Stomach (tissue), 4 donors: ENCODE results near the gene ARID5B.

Experiments used
- CTCF ChIP-seq, 7 experiments: fragments of 450-650 bp in 4 of 7; fragments of 200-600 bp in 3 of 7; sonication (generic) in 3 of 7; IDR thresholded peaks; one replicate each; pipeline ENCODE4 v1.5.1; 2016 to 2019; ENCODE audit warnings: antibody characterized with exemption in 7 of 7, control low read depth in 2 of 7, mild to moderate bottlenecking in 1 of 7
- POLR2AphosphoS5 ChIP-seq, 3 donors: sonication (generic); formaldehyde crosslinking; IDR thresholded peaks; one replicate each; pipeline ENCODE4 v1.6.1; 2016; ENCODE audit warnings: antibody characterized with exemption in 3 of 3

DNA sequence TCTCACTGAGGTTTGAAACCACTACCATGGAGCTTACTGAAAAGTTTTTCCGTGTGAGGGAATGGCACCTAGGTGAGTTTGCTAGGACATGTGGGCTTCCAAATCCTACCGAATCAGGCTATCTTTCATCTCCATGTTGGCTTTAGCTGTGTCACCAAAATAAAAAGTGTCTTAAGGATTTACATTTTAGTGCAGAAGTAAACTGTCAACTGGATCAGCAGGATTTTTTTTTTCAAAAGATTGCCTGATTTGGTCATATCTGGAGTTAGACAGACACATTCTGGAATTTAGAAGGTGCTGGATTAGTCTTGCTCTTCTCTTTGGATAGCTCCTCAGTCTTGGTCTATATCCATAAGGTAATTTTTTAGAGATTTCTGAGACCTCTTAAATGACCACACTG lies 5.5 kb downstream of the ARID5B start:
- TF ChIP-seq CTCF (IDR thresholded peaks at IDR 0.05), result no peak
- no peak for TF ChIP-seq POLR2AphosphoS5 (IDR thresholded peaks at IDR 0.05)
